K562 (cell line): ENCODE data around the gene RNU2-63P. TPM values are rescaled to one million over a fixed set of nuclear protein-coding genes. Genes with fewer than 3 reads are reported as not detected.

ENCODE experiments used
- CBX1 ChIP-seq: sonication (generic); IDR thresholded peaks from 2 replicates; pipeline ENCODE4 v1.6.1; 2016; ENCODE audit warnings: antibody characterized with exemption, low read depth, mild to moderate bottlenecking
- CBX2 ChIP-seq: fragments of 200-600 bp; sonication (generic); IDR thresholded peaks from one replicate; pipeline ENCODE4 v1.6.1; 2012; ENCODE audit warnings: mild to moderate bottlenecking, low read length, inconsistent platforms; ENCODE audit not compliant: insufficient read depth, poor library complexity, severe bottlenecking
- ERF ChIP-seq: fragments of 450-650 bp; formaldehyde crosslinking; IDR thresholded peaks from 2 replicates; pipeline ENCODE4 v1.4.0; 2020; ENCODE audit warnings: mild to moderate bottlenecking, mixed read lengths
- ESRRA ChIP-seq: fragments of 450-650 bp; IDR thresholded peaks from 2 replicates; pipeline ENCODE4 v1.6.1; 2014; ENCODE audit warnings: low read depth, mild to moderate bottlenecking, moderate library complexity, borderline replicate concordance
- LARP7 ChIP-seq: fragments of 450-650 bp; IDR thresholded peaks from 2 replicates; pipeline ENCODE4 v1.6.1; 2016
- NFIX ChIP-seq: fragments of 250-450 bp; sonication (Bioruptor Pico); IDR thresholded peaks from 2 replicates; pipeline ENCODE4 v1.4.0; 2020; ENCODE audit warnings: low read depth, mild to moderate bottlenecking, moderate library complexity
- PHB2 ChIP-seq: fragments of 450-650 bp; IDR thresholded peaks from 2 replicates; pipeline ENCODE4 v1.6.1; 2017; ENCODE audit warnings: low read depth
- PML ChIP-seq: IDR thresholded peaks from 2 replicates; pipeline ENCODE4 v1.6.1; 2012; ENCODE audit warnings: low read length, inconsistent platforms
- SPI1 ChIP-seq: IDR thresholded peaks from 2 replicates; pipeline ENCODE4 v1.6.1; 2011; ENCODE audit warnings: low read depth, low read length, control low read depth, borderline replicate concordance
- TRIM28 ChIP-seq: fragments of 450-650 bp; IDR thresholded peaks from 2 replicates; pipeline ENCODE4 v1.6.1; 2017
- U2AF2 ChIP-seq: fragments of 200-400 bp; formaldehyde crosslinking; optimal IDR thresholded peaks from 2 replicates; pipeline ENCODE3; 2017; ENCODE audit warnings: low read depth, mild to moderate bottlenecking, low read length
- ZBTB33 ChIP-seq: sonication (generic); formaldehyde crosslinking; IDR thresholded peaks from 2 replicates; pipeline ENCODE4 v1.8.1; 2023; ENCODE audit warnings: mild to moderate bottlenecking, missing genetic modification reagents
- ZNF224 ChIP-seq: sonication (generic); formaldehyde crosslinking; IDR thresholded peaks from 2 replicates; pipeline ENCODE4 v1.8.0; 2022; ENCODE audit warnings: mild to moderate bottlenecking, missing genetic modification reagents
- ZNF75A ChIP-seq: fragments of 450-650 bp; formaldehyde crosslinking; IDR thresholded peaks from 2 replicates; pipeline ENCODE4 v1.4.0; 2020; ENCODE audit warnings: mild to moderate bottlenecking
- polyA plus RNA-seq, 8 experiments: library from polyadenylated mRNA; depleted of rRNA in 4 of 8; stranded (reverse) in 5 of 8; unstranded in 3 of 8; fragments of >200 nt; fragmentation: Nextera tagmentation in 2 of 8; fragmentation: Illumina TruSeq in 1 of 8; extraction: Ambion mirVana in 2 of 8; extraction: Trizol in 1 of 8; gene quantifications; 2 replicates each; pipeline versions ENCODE4 v1.2.1 to v1.2.3, GENCODE V29; 2011 to 2014; ENCODE audit warnings: inconsistent platforms in 1 of 8, missing spikeins in 1 of 8
- total RNA-seq, 7 experiments: library from RNA; depleted of rRNA in 6 of 7; stranded (reverse); fragments of >200 nt in 6 of 7; fragmentation: Illumina TruSeq in 2 of 7; extraction: Trizol in 2 of 7; gene quantifications; 2 replicates each; pipeline versions ENCODE4 v1.2.1 to v1.2.3, GENCODE V29; 2011 to 2021; ENCODE audit warnings: low replicate concordance in 1 of 7
- TF ChIP-seq, protein P1 (sequence below): fragments of 450-650 bp; IDR thresholded peaks from 2 replicates; pipeline ENCODE4 v1.6.1; 2016; ENCODE audit warnings: mild to moderate bottlenecking, moderate library complexity

Gene RNU2-63P
- total and polyA plus RNA-seq, 9 of the 15 experiments (the other 6 are each of a cell fraction or from before 2014, with no cell fraction given), result 5.8 to 253 (median 169) TPM; not detected in 4

GRCh38 chr2:88016086-88016959 is at the start of gene RNU2-63P (continued):
- TF ChIP-seq CBX2 (no peak), ERF (CRISPR knock-in tag) (peak; percentile 99), NFIX (CRISPR knock-in tag) (no peak), CBX1 (peak; percentile 100), ESRRA (no peak), PML (peak; percentile 100), TRIM28 (no peak), ZNF75A (no peak; the same call in 1 of the 2 replicates), LARP7 (no peak), PHB2 (0 out of 2 replicates have a peak, but pooled peaks have one; percentile 48), U2AF2 (no peak), ZNF224 (CRISPR knock-in tag) (0 out of 2 replicates have a peak, but pooled peaks have one; percentile 48), SPI1 (no peak), ZBTB33 (no peak)
- TF ChIP-seq, protein P1, sequence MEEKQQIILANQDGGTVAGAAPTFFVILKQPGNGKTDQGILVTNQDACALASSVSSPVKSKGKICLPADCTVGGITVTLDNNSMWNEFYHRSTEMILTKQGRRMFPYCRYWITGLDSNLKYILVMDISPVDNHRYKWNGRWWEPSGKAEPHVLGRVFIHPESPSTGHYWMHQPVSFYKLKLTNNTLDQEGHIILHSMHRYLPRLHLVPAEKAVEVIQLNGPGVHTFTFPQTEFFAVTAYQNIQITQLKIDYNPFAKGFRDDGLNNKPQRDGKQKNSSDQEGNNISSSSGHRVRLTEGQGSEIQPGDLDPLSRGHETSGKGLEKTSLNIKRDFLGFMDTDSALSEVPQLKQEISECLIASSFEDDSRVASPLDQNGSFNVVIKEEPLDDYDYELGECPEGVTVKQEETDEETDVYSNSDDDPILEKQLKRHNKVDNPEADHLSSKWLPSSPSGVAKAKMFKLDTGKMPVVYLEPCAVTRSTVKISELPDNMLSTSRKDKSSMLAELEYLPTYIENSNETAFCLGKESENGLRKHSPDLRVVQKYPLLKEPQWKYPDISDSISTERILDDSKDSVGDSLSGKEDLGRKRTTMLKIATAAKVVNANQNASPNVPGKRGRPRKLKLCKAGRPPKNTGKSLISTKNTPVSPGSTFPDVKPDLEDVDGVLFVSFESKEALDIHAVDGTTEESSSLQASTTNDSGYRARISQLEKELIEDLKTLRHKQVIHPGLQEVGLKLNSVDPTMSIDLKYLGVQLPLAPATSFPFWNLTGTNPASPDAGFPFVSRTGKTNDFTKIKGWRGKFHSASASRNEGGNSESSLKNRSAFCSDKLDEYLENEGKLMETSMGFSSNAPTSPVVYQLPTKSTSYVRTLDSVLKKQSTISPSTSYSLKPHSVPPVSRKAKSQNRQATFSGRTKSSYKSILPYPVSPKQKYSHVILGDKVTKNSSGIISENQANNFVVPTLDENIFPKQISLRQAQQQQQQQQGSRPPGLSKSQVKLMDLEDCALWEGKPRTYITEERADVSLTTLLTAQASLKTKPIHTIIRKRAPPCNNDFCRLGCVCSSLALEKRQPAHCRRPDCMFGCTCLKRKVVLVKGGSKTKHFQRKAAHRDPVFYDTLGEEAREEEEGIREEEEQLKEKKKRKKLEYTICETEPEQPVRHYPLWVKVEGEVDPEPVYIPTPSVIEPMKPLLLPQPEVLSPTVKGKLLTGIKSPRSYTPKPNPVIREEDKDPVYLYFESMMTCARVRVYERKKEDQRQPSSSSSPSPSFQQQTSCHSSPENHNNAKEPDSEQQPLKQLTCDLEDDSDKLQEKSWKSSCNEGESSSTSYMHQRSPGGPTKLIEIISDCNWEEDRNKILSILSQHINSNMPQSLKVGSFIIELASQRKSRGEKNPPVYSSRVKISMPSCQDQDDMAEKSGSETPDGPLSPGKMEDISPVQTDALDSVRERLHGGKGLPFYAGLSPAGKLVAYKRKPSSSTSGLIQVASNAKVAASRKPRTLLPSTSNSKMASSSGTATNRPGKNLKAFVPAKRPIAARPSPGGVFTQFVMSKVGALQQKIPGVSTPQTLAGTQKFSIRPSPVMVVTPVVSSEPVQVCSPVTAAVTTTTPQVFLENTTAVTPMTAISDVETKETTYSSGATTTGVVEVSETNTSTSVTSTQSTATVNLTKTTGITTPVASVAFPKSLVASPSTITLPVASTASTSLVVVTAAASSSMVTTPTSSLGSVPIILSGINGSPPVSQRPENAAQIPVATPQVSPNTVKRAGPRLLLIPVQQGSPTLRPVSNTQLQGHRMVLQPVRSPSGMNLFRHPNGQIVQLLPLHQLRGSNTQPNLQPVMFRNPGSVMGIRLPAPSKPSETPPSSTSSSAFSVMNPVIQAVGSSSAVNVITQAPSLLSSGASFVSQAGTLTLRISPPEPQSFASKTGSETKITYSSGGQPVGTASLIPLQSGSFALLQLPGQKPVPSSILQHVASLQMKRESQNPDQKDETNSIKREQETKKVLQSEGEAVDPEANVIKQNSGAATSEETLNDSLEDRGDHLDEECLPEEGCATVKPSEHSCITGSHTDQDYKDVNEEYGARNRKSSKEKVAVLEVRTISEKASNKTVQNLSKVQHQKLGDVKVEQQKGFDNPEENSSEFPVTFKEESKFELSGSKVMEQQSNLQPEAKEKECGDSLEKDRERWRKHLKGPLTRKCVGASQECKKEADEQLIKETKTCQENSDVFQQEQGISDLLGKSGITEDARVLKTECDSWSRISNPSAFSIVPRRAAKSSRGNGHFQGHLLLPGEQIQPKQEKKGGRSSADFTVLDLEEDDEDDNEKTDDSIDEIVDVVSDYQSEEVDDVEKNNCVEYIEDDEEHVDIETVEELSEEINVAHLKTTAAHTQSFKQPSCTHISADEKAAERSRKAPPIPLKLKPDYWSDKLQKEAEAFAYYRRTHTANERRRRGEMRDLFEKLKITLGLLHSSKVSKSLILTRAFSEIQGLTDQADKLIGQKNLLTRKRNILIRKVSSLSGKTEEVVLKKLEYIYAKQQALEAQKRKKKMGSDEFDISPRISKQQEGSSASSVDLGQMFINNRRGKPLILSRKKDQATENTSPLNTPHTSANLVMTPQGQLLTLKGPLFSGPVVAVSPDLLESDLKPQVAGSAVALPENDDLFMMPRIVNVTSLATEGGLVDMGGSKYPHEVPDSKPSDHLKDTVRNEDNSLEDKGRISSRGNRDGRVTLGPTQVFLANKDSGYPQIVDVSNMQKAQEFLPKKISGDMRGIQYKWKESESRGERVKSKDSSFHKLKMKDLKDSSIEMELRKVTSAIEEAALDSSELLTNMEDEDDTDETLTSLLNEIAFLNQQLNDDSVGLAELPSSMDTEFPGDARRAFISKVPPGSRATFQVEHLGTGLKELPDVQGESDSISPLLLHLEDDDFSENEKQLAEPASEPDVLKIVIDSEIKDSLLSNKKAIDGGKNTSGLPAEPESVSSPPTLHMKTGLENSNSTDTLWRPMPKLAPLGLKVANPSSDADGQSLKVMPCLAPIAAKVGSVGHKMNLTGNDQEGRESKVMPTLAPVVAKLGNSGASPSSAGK, result no peak
